ENCODE results near the gene CAMK2B.

CAMK2B gene

DNA sequence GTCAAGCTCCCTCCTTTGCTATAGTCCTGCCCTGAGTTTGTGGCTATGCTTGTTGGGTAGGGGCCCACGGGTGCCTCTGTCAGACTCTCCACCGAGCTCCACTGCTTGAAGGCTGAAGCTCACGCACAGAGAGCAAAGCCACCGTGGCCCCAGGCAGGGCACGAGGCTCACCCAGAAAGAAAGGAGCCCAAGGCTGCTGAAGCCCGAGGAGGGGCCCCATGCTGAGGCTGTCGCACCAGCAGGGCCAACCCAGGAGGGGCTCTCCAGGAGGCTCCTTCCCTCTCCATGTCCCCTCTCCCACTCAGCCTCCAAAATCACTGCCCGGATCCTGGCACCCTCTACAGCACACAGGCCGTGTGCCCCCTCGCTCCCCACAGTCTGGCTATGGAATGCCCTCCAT, 74.1 kb downstream of the CAMK2B start:
- no peak overlapping the region for H3K4me3 ChIP-seq (ENCODE audit: low read depth, low read length)
- TF ChIP-seq, protein P1, sequence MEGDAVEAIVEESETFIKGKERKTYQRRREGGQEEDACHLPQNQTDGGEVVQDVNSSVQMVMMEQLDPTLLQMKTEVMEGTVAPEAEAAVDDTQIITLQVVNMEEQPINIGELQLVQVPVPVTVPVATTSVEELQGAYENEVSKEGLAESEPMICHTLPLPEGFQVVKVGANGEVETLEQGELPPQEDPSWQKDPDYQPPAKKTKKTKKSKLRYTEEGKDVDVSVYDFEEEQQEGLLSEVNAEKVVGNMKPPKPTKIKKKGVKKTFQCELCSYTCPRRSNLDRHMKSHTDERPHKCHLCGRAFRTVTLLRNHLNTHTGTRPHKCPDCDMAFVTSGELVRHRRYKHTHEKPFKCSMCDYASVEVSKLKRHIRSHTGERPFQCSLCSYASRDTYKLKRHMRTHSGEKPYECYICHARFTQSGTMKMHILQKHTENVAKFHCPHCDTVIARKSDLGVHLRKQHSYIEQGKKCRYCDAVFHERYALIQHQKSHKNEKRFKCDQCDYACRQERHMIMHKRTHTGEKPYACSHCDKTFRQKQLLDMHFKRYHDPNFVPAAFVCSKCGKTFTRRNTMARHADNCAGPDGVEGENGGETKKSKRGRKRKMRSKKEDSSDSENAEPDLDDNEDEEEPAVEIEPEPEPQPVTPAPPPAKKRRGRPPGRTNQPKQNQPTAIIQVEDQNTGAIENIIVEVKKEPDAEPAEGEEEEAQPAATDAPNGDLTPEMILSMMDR (IDR thresholded peaks at IDR 0.05; ENCODE audit: control insufficient read depth, extremely low read depth, insufficient read depth), result no peak
- no peak for DNase-seq (ENCODE audit: low read depth)

DNA sequence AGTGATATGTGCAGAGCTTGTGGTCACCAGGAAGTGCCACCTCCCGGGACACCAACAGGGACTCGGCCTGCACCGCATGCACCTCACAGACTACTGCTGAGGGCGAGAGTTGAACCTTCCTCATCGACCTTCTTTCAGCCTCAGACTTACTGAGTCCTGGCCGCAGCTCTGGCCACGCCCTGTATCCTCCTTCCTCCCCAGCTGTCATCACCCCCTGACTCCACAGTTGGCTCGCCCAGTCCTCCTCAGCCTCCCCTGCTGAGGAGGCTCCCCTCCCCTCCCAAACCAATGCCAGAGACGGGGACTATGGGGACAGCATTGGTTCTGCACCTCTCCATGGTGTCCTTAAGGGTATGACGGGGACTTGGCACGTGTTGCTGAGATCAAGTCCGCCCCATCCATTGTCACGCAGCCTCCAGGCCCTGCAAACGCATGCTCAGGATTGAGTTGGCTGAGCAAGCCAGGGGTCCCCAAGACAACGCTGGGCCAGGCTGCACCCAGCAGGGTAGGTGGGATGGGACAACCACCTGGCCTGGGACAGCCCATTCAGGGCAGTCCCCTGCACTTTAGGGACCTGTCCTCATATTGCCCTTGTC, 75.7 kb downstream of the CAMK2B start:
- TF ChIP-seq, protein P1 (IDR thresholded peaks at IDR 0.05; ENCODE audit: control insufficient read depth, extremely low read depth, insufficient read depth), result no peak
- H3K4me3 ChIP-seq (ENCODE audit: low read depth, low read length), result no peak overlapping the region
- no peak for DNase-seq (ENCODE audit: low read depth)

DNA sequence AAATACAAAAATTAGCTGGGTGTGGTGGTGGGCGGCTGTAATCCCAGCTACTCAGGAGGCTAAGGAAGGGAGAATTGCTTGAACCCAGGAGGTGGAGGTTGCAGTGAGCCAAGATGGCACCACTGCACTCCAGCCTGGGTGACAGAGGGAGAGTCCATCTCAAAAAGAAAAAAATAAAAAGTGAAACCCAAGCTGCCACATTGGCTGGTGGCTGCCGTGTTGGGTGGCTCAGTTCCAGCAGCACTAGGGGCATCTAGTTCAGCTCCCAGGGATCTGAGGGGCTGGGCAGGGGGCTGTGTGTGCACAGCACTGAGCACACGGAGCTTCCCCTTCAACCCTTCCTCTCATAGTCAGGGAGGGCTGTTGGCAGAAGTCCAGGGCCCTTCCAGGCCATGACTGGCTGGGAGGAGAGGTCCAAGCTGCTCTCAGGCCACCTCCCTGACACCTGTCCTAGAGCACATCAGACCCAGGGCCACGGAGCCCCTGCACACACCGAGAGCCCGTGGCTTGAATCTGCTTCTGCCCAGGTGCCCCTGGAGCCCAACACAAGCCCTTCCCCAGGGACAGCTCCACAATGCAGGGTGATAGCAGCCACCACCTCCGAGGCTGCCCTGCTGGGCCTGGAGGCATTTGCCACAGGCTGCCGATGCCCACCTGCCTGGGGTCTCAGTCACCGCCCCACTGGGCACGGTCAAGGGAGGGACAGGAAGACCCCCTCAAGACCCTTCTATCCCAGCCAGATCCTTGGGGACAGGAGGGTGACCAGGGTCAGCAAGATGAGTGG, 77.3 kb downstream of the CAMK2B start:
- H3K4me3 ChIP-seq (ENCODE audit: low read depth, low read length), result no peak overlapping the region
- DNase-seq (ENCODE audit: low read depth), result no peak
- TF ChIP-seq, protein P1 (IDR thresholded peaks at IDR 0.05; ENCODE audit: control insufficient read depth, extremely low read depth, insufficient read depth), result no peak

- TF ChIP-seq, protein P1 (IDR thresholded peaks at IDR 0.05; ENCODE audit: control insufficient read depth, extremely low read depth, insufficient read depth), result no peak
- no peak overlapping the region for H3K4me3 ChIP-seq (ENCODE audit: low read depth, low read length)
Measured at GRCh38 chr7:44246396-44247113, 78.8 kb downstream of the CAMK2B start.

DNA sequence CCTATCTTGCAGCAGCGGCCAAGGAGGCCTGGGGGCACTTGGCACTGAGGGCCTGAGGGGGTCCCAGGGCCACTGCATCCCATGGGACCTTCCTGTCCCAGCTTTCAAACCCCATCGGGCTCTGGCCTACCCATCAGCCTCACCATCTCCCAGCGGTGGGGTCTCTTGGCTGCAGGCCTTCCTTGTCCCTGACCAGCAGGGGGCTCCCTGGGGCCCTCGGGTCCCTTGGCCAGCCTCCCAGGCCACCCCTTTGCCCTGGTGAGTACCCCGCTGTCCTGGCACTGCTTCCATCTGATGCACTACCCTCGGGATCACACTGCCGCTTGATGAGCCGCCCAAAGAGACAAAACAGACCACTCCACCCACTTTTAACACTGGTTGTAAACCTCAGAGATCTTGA, 81.1 kb downstream of the CAMK2B start:
- no peak for DNase-seq (ENCODE audit: low read depth)
- TF ChIP-seq, protein P1 (IDR thresholded peaks at IDR 0.05; ENCODE audit: control insufficient read depth, extremely low read depth, insufficient read depth), result peak; percentile 31; the same call in 1 of the 2 replicates
- H3K4me3 ChIP-seq (ENCODE audit: low read depth, low read length), result no peak overlapping the region

More at GRCh38 chr7:44246396-44247113, 78.8 kb downstream of the CAMK2B start:
- DNase-seq (ENCODE audit: low read depth), result no peak

DNA sequence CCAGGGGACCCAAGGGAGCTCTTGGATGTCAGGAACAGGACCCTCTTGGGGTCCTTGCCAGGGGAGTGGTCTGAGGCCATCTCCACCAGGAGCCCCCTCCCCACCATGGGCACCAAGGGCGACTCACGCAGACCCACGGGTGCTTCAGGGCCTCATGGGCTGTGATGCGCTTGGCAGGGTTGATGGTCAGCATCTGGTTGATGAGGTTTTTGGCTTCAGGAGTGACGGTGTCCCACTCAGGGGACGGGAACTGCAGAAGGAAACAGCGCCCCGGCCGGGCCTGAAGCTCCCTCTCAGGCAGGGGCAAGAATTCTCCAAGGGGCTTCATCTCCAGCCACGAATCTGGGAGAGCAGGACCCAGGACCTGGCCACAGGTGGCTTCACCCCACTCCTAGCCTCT, 83.3 kb downstream of the CAMK2B start:
- no peak overlapping the region for H3K4me3 ChIP-seq (ENCODE audit: low read depth, low read length)

More for the DNA sequence above, 83.3 kb downstream of the CAMK2B start:
- DNase-seq (ENCODE audit: low read depth), result no peak
- TF ChIP-seq, protein P1 (IDR thresholded peaks at IDR 0.05; ENCODE audit: control insufficient read depth, extremely low read depth, insufficient read depth), result no peak
